Stomach (tissue), 4 donors: Measurements from ENCODE around the gene CAPZB.

Experiments used
- CTCF ChIP-seq, 7 experiments: fragments of 450-650 bp in 4 of 7; fragments of 200-600 bp in 3 of 7; sonication (generic) in 3 of 7; IDR thresholded peaks; one replicate each; pipeline ENCODE4 v1.5.1; 2016 to 2019; ENCODE audit warnings: antibody characterized with exemption in 7 of 7, control low read depth in 2 of 7, mild to moderate bottlenecking in 1 of 7
- POLR2A ChIP-seq, 4 donors: fragments of 450-650 bp; IDR thresholded peaks; one replicate each; pipeline ENCODE4 v1.6.1; 2016; ENCODE audit warnings: antibody characterized with exemption in 4 of 4, control low read depth in 2 of 4, mild to moderate bottlenecking in 1 of 4, moderate library complexity in 1 of 4
- POLR2AphosphoS5 ChIP-seq, 3 donors: sonication (generic); formaldehyde crosslinking; IDR thresholded peaks; one replicate each; pipeline ENCODE4 v1.6.1; 2016; ENCODE audit warnings: antibody characterized with exemption in 3 of 3

GRCh38 chr1:19317126-19317910 is 168.0 kb downstream of the CAPZB start:
- TF ChIP-seq POLR2A (IDR thresholded peaks at IDR 0.05) (no peak), CTCF (IDR thresholded peaks at IDR 0.05) (no peak), POLR2AphosphoS5 (IDR thresholded peaks at IDR 0.05) (no peak)
